GM10266 (cell line): Measurements from ENCODE around the gene NOS1AP.

Experiments
- DNase-seq: peaks from one replicate; pipeline ENCODE4 v3.0.0; 2012; ENCODE audit errors: extremely low spot score
- TF ChIP-seq, protein P1 (sequence below): IDR thresholded peaks from 2 replicates; pipeline ENCODE4 v1.5.1; 2012; ENCODE audit warnings: mild to moderate bottlenecking, low read depth; ENCODE audit not compliant: control insufficient read depth, insufficient read depth; ENCODE audit errors: missing control alignments

The NOS1AP gene

DNA sequence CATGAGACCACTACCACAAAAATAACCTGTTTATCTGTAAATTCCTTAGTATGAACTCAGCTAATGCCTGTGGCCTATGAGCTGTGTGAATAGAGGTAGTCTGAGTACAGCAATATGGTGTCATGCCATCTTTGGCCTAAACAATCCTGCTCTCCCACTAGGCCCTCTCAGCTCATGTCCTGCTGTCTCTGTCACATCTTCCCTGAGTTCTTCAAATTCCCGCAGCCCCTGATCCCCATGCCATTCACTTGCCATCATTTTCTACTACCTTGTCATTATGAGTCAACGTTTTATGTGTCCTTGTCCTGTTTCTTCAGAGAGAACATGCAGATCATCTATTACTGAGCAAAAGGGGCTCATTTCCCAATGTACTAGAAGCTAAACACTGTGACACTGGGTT is 181.6 kb downstream of the NOS1AP start:
- DNase-seq = no peak
- TF ChIP-seq, protein P1, sequence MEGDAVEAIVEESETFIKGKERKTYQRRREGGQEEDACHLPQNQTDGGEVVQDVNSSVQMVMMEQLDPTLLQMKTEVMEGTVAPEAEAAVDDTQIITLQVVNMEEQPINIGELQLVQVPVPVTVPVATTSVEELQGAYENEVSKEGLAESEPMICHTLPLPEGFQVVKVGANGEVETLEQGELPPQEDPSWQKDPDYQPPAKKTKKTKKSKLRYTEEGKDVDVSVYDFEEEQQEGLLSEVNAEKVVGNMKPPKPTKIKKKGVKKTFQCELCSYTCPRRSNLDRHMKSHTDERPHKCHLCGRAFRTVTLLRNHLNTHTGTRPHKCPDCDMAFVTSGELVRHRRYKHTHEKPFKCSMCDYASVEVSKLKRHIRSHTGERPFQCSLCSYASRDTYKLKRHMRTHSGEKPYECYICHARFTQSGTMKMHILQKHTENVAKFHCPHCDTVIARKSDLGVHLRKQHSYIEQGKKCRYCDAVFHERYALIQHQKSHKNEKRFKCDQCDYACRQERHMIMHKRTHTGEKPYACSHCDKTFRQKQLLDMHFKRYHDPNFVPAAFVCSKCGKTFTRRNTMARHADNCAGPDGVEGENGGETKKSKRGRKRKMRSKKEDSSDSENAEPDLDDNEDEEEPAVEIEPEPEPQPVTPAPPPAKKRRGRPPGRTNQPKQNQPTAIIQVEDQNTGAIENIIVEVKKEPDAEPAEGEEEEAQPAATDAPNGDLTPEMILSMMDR = no peak

DNA sequence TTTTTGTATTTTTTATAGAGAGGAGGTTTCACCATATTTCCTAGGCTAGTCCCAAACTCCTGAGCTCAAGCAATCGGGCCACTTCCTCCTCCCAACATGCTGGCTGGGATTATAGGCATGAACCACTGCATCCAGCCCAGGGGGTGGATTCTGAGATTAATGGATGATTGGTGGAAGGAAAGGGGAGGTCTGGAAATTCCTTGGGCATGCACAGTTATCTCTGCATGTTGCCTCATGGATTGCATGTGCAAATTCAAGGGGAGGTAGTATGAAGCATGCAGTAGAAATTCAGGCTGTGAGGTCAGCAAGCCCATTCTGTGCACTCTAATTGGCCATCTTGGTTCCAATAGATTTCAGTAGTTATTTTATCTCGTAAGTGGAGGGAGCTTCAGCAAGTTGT is 182.7 kb downstream of the NOS1AP start:
- TF ChIP-seq, protein P1 = no peak
- no peak for DNase-seq

DNA sequence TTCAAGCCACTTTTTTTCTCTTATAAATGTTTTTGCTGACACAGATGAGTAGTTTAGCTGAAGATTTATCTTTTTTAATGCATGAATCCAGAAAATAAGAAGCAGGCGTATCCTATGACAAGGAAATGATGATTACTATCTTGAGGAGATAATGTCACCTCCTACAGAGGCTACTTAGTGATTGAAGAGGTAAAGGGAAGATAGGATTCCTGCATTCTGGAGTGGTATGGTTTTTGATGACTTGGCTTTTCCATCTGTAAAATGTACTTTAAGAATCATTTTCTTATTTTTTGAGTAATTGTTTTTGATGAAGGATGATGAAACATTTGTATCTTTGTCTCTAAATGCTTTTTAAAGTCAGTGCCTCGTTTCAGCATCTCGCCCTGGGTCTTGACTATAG is 184.3 kb downstream of the NOS1AP start:
- TF ChIP-seq, protein P1 = no peak

DNA sequence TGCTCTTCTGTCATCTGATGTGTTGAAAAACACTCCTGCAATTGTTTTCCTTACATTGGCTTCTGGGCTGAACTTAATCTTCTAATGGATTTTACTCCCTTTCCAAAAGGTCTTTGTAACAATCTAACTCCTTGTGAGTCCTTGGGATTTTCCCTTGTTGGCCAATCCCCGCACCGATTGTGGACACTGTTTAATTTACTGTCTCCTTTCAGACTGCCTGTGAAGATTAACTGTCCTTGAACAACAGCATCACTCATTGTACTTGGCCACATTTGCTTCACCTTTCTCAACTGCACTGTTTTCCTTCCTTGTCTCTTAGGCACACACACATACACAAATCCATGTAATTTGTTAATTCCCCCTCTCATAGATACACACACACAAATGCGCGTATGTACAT is 186.8 kb downstream of the NOS1AP start:
- TF ChIP-seq, protein P1 = no peak
- no peak for DNase-seq

More for the DNA sequence above, 184.3 kb downstream of the NOS1AP start:
- DNase-seq = no peak

DNA sequence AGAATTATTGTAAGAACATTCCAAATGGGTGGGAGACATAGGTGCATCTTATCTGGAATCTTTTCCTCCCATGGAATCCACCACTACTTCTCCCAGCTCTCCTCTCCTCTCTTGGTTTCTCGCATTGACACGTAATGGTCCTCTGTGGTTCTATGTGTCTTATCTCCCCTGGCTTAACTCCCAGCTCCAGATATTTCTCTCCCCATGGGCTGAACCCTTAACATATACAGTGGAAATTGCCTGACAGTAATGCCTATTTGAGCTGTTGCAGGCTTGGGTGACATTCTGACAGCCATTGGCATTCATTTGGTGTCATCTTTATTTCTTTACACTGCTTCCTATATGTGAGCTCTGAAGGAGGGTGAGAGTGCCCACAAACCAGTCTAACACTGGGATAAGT is 188.9 kb downstream of the NOS1AP start:
- no peak for DNase-seq
- TF ChIP-seq, protein P1 = no peak

DNA sequence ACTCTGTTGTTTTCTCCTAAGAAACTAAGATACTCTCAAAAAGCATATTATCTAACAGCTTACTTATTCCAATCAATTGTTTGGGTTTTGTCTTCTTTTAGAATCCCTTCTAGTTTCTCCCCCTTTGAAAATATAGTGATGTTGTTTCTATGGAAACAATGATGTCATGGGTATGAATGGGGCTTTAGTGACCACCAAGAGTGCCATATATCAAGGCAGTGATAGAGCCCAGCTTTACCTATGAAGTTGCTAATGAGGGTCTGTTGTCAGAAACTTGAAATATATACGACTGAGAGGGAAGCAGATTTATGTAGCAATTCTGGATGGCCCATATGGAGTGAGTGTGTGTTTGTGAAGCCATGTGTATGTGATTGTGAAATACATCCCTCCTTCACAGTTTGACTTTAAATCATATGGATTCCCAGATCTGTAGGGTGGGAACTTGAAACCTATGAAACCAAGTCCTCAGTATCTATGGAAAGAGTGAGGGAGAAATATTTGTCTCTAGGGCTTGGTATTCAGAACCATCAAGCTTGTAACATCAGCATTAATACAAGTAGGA is 190.5 kb downstream of the NOS1AP start:
- TF ChIP-seq, protein P1 = no peak

DNA sequence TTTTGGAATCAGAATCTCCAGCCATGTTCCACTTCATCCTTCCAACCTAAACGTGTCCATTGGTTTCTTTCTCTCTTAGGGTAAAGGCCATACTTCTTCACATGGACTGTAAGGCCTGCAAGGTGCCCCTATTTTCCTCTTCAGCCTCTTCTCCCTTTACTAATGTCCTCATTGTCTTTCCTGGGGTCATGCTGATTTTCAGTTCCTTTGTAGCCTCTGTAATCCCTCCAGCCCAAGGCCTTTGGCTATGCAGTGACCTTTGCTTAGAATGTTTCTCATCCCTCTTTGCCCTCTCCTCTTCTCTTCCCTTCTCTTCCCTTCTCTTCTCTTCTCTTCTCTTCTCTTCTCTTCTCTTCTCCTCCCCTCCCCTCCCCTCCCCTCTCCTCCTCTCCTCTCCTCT is 194.6 kb downstream of the NOS1AP start:
- TF ChIP-seq, protein P1 = no peak
- no peak for DNase-seq

More for the DNA sequence above, 190.5 kb downstream of the NOS1AP start:
- DNase-seq = no peak
